B cell (primary cell): ENCODE measurements around the gene GJA1. TPM values are rescaled to one million over a fixed set of nuclear protein-coding genes. Genes with fewer than 3 reads are reported as not detected.

Source experiments
- ATAC-seq: fragments of 200-7000 bp; cut with Tn5 transposase; one replicate; pipeline ENCODE4 v1.10.0; 2021; ENCODE audit warnings: low read depth, mild to moderate bottlenecking, moderate number of reproducible peaks, moderate library complexity
- CTCF ChIA-PET: fragments of 350-600 bp; sonication (Branson Sonifier 250); formaldehyde crosslinking; loops from one replicate; lab custom pipeline; 2021; ENCODE audit warnings: antibody characterized with exemption, inconsistent platforms; lab: Charles Lee
- POLR2A ChIA-PET: fragments of 350-600 bp; sonication (Branson Sonifier 250); formaldehyde crosslinking; loops from one replicate; lab custom pipeline; 2021; ENCODE audit warnings: antibody characterized with exemption; lab: Charles Lee
- DNase-seq: peaks from one replicate; pipeline ENCODE4 v3.0.0; 2013
- H2AFZ ChIP-seq: 2 replicates; pipeline ENCODE4 v1.6.1; 2012; ENCODE audit warnings: mild to moderate bottlenecking, low read depth, low read length; ENCODE audit not compliant: insufficient read depth, poor library complexity, severe bottlenecking
- H3K27ac ChIP-seq, 2 donors: 1 replicate in 1 of 2; 2 replicates in 1 of 2; pipeline ENCODE4 v1.5.1; 2012 to 2013; ENCODE audit warnings: low read length in 2 of 2, mild to moderate bottlenecking in 2 of 2, moderate library complexity in 1 of 2
- H3K27me3 ChIP-seq, 4 experiments: fragments of 200-600 bp in 1 of 4; sonication (generic) in 1 of 4; replicated peaks in 1 of 4; 1 replicate in 2 of 4; 2 replicates in 2 of 4; pipeline versions ENCODE4 v1.6.1 to v1.7.0; 2013 to 2016; ENCODE audit warnings: low read length in 3 of 4, mild to moderate bottlenecking in 2 of 4, mixed read lengths in 1 of 4, moderate library complexity in 1 of 4; ENCODE audit not compliant: insufficient read depth in 4 of 4, control insufficient read depth in 3 of 4; ENCODE audit errors: control extremely low read depth in 1 of 4
- H3K36me3 ChIP-seq, 2 experiments: replicated peaks in 1 of 2; 1 replicate in 1 of 2; 2 replicates in 1 of 2; pipeline versions ENCODE4 v1.6.1 to v1.7.1; 2013; ENCODE audit warnings: low read length in 1 of 2; ENCODE audit not compliant: insufficient read depth in 2 of 2, control insufficient read depth in 1 of 2; ENCODE audit errors: control extremely low read depth in 1 of 2, extremely low read depth in 1 of 2
- H3K4me1 ChIP-seq, 2 donors: fragments of 200-600 bp in 1 of 2; sonication (generic) in 1 of 2; 1 replicate in 1 of 2; 2 replicates in 1 of 2; pipeline versions ENCODE4 v1.5.1 to v1.6.1; 2013 to 2017; ENCODE audit warnings: low read length in 2 of 2; ENCODE audit not compliant: control insufficient read depth in 2 of 2, insufficient read depth in 2 of 2
- H3K4me2 ChIP-seq: replicated peaks from 2 replicates; pipeline ENCODE3; 2012; ENCODE audit warnings: mild to moderate bottlenecking, low read depth, low read length; ENCODE audit not compliant: poor library complexity, severe bottlenecking
- H3K4me3 ChIP-seq, 5 experiments: fragments of 200-600 bp in 1 of 5; sonication (generic) in 1 of 5; 1 replicate in 3 of 5; 2 replicates in 2 of 5; pipeline versions ENCODE4 v1.5.1 to v1.7.0; 2011 to 2016; ENCODE audit warnings: low read length in 4 of 5, mild to moderate bottlenecking in 4 of 5, low read depth in 2 of 5, control low read depth in 1 of 5, moderate library complexity in 1 of 5; ENCODE audit not compliant: insufficient read depth in 1 of 5; ENCODE audit errors: control extremely low read depth in 1 of 5, extremely low read depth in 1 of 5
- H3K79me2 ChIP-seq: fragments of 200-600 bp; sonication (generic); one replicate; pipeline ENCODE4 v1.6.0; 2016; ENCODE audit warnings: low read length; ENCODE audit not compliant: control insufficient read depth, insufficient read depth
- H3K9ac ChIP-seq: fragments of 200-600 bp; sonication (generic); 2 replicates; pipeline ENCODE4 v1.6.1; 2017; ENCODE audit warnings: mild to moderate bottlenecking, low read length, moderate library complexity
- H3K9me3 ChIP-seq, 3 donors: one replicate each; pipeline versions ENCODE4 v1.6.1 to v1.7.1; 2013; ENCODE audit warnings: low read length in 2 of 3; ENCODE audit not compliant: control insufficient read depth in 2 of 3, insufficient read depth in 1 of 3; ENCODE audit errors: control extremely low read depth in 1 of 3
- H4K20me1 ChIP-seq: 2 replicates; pipeline ENCODE4 v1.6.0; 2012; ENCODE audit warnings: mild to moderate bottlenecking, low read length; ENCODE audit not compliant: insufficient read depth, control insufficient read depth, poor library complexity, severe bottlenecking
- H3K27ac Mint-ChIP-seq: one replicate; pipeline ENCODE4 v1.8.0; 2021; ENCODE audit warnings: mixed read lengths
- H3K27me3 Mint-ChIP-seq: one replicate; pipeline ENCODE4 v1.8.0; 2021; ENCODE audit warnings: mixed read lengths
- H3K4me1 Mint-ChIP-seq: one replicate; pipeline ENCODE4 v1.8.0; 2021; ENCODE audit warnings: mixed read lengths
- H3K4me3 Mint-ChIP-seq: one replicate; pipeline ENCODE4 v1.8.0; 2021; ENCODE audit warnings: mixed read lengths
- H3K9me3 Mint-ChIP-seq: one replicate; pipeline ENCODE4 v1.8.0; 2022; ENCODE audit warnings: mixed read lengths; ENCODE audit not compliant: insufficient read depth
- EZH2 ChIP-seq: IDR thresholded peaks from 2 replicates; pipeline ENCODE4 v1.6.1; 2012; ENCODE audit warnings: borderline replicate concordance, low read depth, mild to moderate bottlenecking, moderate library complexity, low read length; ENCODE audit not compliant: insufficient read depth, poor library complexity, severe bottlenecking
- WGBS: methylation state at CpG from one replicate; pipeline ENCODE4 v1.1.5; 2013; ENCODE audit warnings: missing lambda C conversion rate; ENCODE audit not compliant: insufficient coverage; 5-methylcytosine and 5-hydroxymethylcytosine counted together
- intact Hi-C: fragments of 100-400 bp; cut with micrococcal nuclease; formaldehyde crosslinking; loops from one replicate; pipeline ENCODE4 v1.10.0; 2022
- polyA plus RNA-seq: library from polyadenylated mRNA; depleted of rRNA; stranded (reverse); fragments of >200 nt; gene quantifications from 2 replicates; pipeline ENCODE4 v1.2.3, GENCODE V29; 2012
- total RNA-seq, 2 donors: library from RNA; stranded (reverse); fragments of 120-200 nt in 1 of 2; gene quantifications; 1 replicate in 1 of 2; 2 replicates in 1 of 2; pipeline versions ENCODE4 v1.2.3 to v1.2.4, GENCODE V29; 2013 to 2022
- TF ChIP-seq, protein P1 (sequence below): fragments of 200-600 bp; IDR thresholded peaks from one replicate; pipeline ENCODE4 v1.8.0; 2022; ENCODE audit warnings: antibody characterized with exemption, mild to moderate bottlenecking

Gene GJA1
- total and polyA plus RNA-seq, 2 donors (not counting 1 experiment from before 2014, with no cell fraction given): not detected

DNA sequence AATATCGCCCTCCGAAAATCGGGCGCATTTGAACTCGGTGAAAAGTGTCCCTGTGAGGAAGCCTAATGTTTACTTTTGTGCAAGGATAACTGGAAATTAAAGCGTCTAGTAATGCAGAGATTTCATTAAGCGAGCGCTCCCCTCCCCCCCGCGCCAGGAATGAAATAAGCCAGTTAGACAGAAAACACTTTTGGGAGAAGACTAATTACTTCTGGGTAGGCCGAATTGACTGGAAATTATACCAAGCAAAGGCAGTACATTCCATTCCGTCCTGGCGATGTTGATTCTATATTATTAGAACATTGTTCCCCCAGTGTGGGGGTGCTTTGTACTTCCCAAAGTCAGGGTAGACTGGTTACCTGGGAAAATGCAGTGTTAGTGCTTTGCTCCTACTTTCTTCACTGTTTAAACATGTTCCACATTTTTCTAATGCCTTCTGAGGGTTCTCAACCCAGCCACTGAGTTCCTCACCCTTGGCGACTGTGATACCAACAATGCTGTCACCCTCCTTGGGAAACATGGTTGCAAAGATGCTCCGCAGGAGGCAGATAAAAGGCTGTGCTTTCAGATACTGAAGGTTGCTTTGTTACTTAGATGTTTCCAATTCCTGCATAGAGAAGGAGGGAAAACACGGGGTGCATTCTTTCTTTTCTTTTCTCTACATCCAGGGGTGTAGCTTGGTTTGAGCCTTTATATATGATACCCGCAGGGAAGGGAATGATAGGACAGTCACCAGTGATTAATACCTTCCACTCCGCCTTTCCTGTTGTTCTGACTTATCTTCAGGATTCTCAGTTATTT lies 2.6 kb downstream of the GJA1 start:
- H3K79me2 ChIP-seq: no peaks in the 10 kb centered on the region
- no peak for TF ChIP-seq EZH2
- TF ChIP-seq, protein P1, sequence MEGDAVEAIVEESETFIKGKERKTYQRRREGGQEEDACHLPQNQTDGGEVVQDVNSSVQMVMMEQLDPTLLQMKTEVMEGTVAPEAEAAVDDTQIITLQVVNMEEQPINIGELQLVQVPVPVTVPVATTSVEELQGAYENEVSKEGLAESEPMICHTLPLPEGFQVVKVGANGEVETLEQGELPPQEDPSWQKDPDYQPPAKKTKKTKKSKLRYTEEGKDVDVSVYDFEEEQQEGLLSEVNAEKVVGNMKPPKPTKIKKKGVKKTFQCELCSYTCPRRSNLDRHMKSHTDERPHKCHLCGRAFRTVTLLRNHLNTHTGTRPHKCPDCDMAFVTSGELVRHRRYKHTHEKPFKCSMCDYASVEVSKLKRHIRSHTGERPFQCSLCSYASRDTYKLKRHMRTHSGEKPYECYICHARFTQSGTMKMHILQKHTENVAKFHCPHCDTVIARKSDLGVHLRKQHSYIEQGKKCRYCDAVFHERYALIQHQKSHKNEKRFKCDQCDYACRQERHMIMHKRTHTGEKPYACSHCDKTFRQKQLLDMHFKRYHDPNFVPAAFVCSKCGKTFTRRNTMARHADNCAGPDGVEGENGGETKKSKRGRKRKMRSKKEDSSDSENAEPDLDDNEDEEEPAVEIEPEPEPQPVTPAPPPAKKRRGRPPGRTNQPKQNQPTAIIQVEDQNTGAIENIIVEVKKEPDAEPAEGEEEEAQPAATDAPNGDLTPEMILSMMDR: no peak
- no peak overlapping the region for H3K27ac ChIP-seq
- Mint-ChIP-seq H3K4me3 (peak overlapping the region; percentile 78), H3K27ac (no peak overlapping the region), H3K27me3 (peaks cover 36% of the 10 kb centered on the region), H3K4me1 (peaks cover 21% of the 10 kb centered on the region), H3K9me3 (no peaks in the 10 kb centered on the region)
- no peak for ATAC-seq
- ChIA-PET POLR2A (no interaction called here), CTCF (no interaction called here)
- peaks cover 0 to 31% (median 25%) of the 10 kb centered on the region in 4 experiments for H3K27me3 ChIP-seq
- H3K4me3 ChIP-seq: peak overlapping the region in 1 of 5 experiments; percentile 48
- H3K9ac ChIP-seq: peak overlapping the region; percentile 47
- H4K20me1 ChIP-seq: no peaks in the 10 kb centered on the region
- H2AFZ ChIP-seq: peak overlapping the region; percentile 57
- no peak for DNase-seq
- no peaks in the 10 kb centered on the region for H3K9me3 ChIP-seq
- 12% methylated on average over 6 of the region's 18 CpGs for WGBS
- intact Hi-C loops: no loop called here
- peaks cover 20 to 22% of the 10 kb centered on the region in 2 donors for H3K4me1 ChIP-seq
- peak overlapping the region; percentile 56 for H3K4me2 ChIP-seq
- no peaks in the 10 kb centered on the region for H3K36me3 ChIP-seq

GRCh38 chr6:121438869-121439268 lies 3.4 kb downstream of the GJA1 start:
- Histone ChIP-seq H3K36me3 (no peaks in the 10 kb centered on the region), H4K20me1 (no peaks in the 10 kb centered on the region), H2AFZ (no peak overlapping the region), H3K9ac (no peak overlapping the region), H3K9me3 (no peaks in the 10 kb centered on the region), H3K4me1 (peaks cover 20 to 22% of the 10 kb centered on the region in 2 donors), H3K4me2 (no peak overlapping the region), H3K27ac (no peak overlapping the region), H3K27me3 (peaks cover 0 to 31% (median 25%) of the 10 kb centered on the region in 4 experiments), H3K4me3 (no peak overlapping the region), H3K79me2 (no peaks in the 10 kb centered on the region)
- Mint-ChIP-seq H3K4me1 (peaks cover 21% of the 10 kb centered on the region), H3K4me3 (no peak overlapping the region), H3K27me3 (peaks cover 36% of the 10 kb centered on the region), H3K9me3 (no peaks in the 10 kb centered on the region), H3K27ac (no peak overlapping the region)
- ChIA-PET CTCF (no interaction called here), POLR2A (no interaction called here)
- ATAC-seq (no peak), DNase-seq (no peak)
- intact Hi-C loops: no loop called here
- TF ChIP-seq EZH2: no peak
- TF ChIP-seq, protein P1: no peak
- WGBS: no CpG with 5 or more reads among the region's 3 CpGs
